Endothelial cell of umbilical vein (primary cell): ENCODE results near the gene FAM151B. TPM values are rescaled to one million over a fixed set of nuclear protein-coding genes. Genes with fewer than 3 reads are reported as not detected.

ENCODE experiments used
- BruUV-seq: library from RNA; stranded (reverse); fragments of 400-500 nt; replicated peaks from 2 replicates; lab custom pipeline; 2021; lab: Mats Ljungman, UMichigan
- CTCF ChIA-PET: fragments of 300-600, 350-600 bp; sonication (Branson Sonifier 250); formaldehyde crosslinking; loops from one replicate; lab custom pipeline; 2021; ENCODE audit warnings: antibody characterized with exemption, inconsistent platforms; lab: Charles Lee
- POLR2A ChIA-PET: fragments of 300-600, 350-600 bp; sonication (Branson Sonifier 250); formaldehyde crosslinking; loops from one replicate; lab custom pipeline; 2021; ENCODE audit warnings: antibody characterized with exemption, inconsistent platforms; lab: Charles Lee
- DNase-seq: peaks from one replicate; pipeline ENCODE4 v3.0.0-alpha.2; 2011; ENCODE audit warnings: low read depth, low spot score
- FAIRE-seq: peaks from 2 replicates; lab custom pipeline; 2011; peaks lifted over from hg19 to GRCh38; lab: Jason Lieb, UNC
- H2AFZ ChIP-seq: 2 replicates; pipeline ENCODE4 v1.6.0; 2012; ENCODE audit warnings: low read depth, low read length, control low read depth, inconsistent platforms
- H3K27ac ChIP-seq: 2 replicates; pipeline ENCODE4 v1.5.1; 2011; ENCODE audit warnings: low read depth, mild to moderate bottlenecking, control low read depth, low read length, moderate library complexity; ENCODE audit not compliant: insufficient read depth
- H3K27me3 ChIP-seq, 2 experiments: 2 replicates each; pipeline versions ENCODE4 v1.6.0 to v1.6.1; 2011; ENCODE audit warnings: low read length in 2 of 2, mixed read lengths in 1 of 2; ENCODE audit not compliant: control insufficient read depth in 2 of 2, insufficient read depth in 2 of 2
- H3K36me3 ChIP-seq, 2 experiments: 2 replicates in 1 of 2; 3 replicates in 1 of 2; pipeline ENCODE4 v1.5.1; 2011; ENCODE audit warnings: low read length in 2 of 2, mild to moderate bottlenecking in 1 of 2, moderate library complexity in 1 of 2; ENCODE audit not compliant: control insufficient read depth in 2 of 2, insufficient read depth in 2 of 2; ENCODE audit errors: extremely low read depth in 1 of 2
- H3K4me1 ChIP-seq: 3 replicates; pipeline ENCODE4 v1.5.1; 2011; ENCODE audit warnings: mild to moderate bottlenecking, low read length; ENCODE audit not compliant: control insufficient read depth, insufficient read depth; ENCODE audit errors: extremely low read depth
- H3K4me2 ChIP-seq: 2 replicates; pipeline ENCODE4 v1.6.1; 2011; ENCODE audit warnings: low read length, control low read depth, mixed read lengths; ENCODE audit not compliant: insufficient read depth
- H3K4me3 ChIP-seq, 3 experiments: fragments of 200-600 bp in 1 of 3; sonication (generic), shearing (Covaris generic) in 1 of 3; replicated peaks in 1 of 3; 2 replicates each; pipeline ENCODE4 v1.5.1; 2011 to 2016; ENCODE audit warnings: control low read depth in 3 of 3, low read length in 3 of 3, mild to moderate bottlenecking in 2 of 3, inconsistent platforms in 1 of 3, low read depth in 1 of 3, moderate library complexity in 1 of 3; ENCODE audit not compliant: insufficient read depth in 1 of 3
- H3K79me2 ChIP-seq: 2 replicates; pipeline ENCODE4 v1.6.0; 2012; ENCODE audit warnings: low read length, inconsistent platforms; ENCODE audit not compliant: control insufficient read depth, insufficient read depth
- H3K9ac ChIP-seq: replicated peaks from 2 replicates; pipeline ENCODE3; 2011; ENCODE audit warnings: low read length, control low read depth; ENCODE audit not compliant: insufficient read depth; ENCODE audit errors: extremely low read depth
- H3K9me1 ChIP-seq: replicated peaks from 3 replicates; pipeline ENCODE4 v1.6.0; 2011; ENCODE audit warnings: mild to moderate bottlenecking, low read length; ENCODE audit not compliant: control insufficient read depth, insufficient read depth; ENCODE audit errors: extremely low read depth
- H3K9me3 ChIP-seq: replicated peaks from 2 replicates; pipeline ENCODE4 v1.5.1; 2012; ENCODE audit warnings: low read length, inconsistent platforms; ENCODE audit not compliant: control insufficient read depth, insufficient read depth
- H4K20me1 ChIP-seq: replicated peaks from 2 replicates; pipeline ENCODE3; 2011; ENCODE audit warnings: mild to moderate bottlenecking, low read length; ENCODE audit not compliant: control insufficient read depth, insufficient read depth; ENCODE audit errors: extremely low read depth
- CTCF ChIP-seq, 2 donors: IDR thresholded peaks; 1 replicate in 1 of 2; 2 replicates in 1 of 2; pipeline ENCODE4 v1.5.1; 2011; ENCODE audit warnings: low read length in 2 of 2, mild to moderate bottlenecking in 2 of 2, moderate library complexity in 2 of 2, control low read depth in 1 of 2, inconsistent platforms in 1 of 2, low read depth in 1 of 2; ENCODE audit not compliant: insufficient read depth in 1 of 2; ENCODE audit errors: extremely low read depth in 1 of 2
- EZH2 ChIP-seq: IDR thresholded peaks from 2 replicates; pipeline ENCODE4 v1.6.1; 2012; ENCODE audit warnings: borderline replicate concordance, low read depth, mild to moderate bottlenecking, moderate library complexity, low read length, inconsistent platforms; ENCODE audit not compliant: severe bottlenecking
- FOS ChIP-seq: IDR thresholded peaks from 2 replicates; pipeline ENCODE4 v1.6.1; 2011; ENCODE audit warnings: mild to moderate bottlenecking, low read length, moderate library complexity, borderline replicate concordance; ENCODE audit not compliant: insufficient read depth
- GATA2 ChIP-seq: IDR thresholded peaks from 2 replicates; pipeline ENCODE4 v1.7.0; 2011; ENCODE audit warnings: low read depth, mild to moderate bottlenecking, moderate library complexity, mixed read lengths, low read length; ENCODE audit not compliant: insufficient read length, insufficient read depth
- JUN ChIP-seq: IDR thresholded peaks from 2 replicates; pipeline ENCODE4 v1.6.1; 2011; ENCODE audit warnings: borderline replicate concordance, low read depth; ENCODE audit not compliant: insufficient read length, insufficient read depth
- MYC ChIP-seq: IDR thresholded peaks from one replicate; pipeline ENCODE4 v1.6.1; 2011; ENCODE audit warnings: mild to moderate bottlenecking, low read depth, low read length
- POLR2A ChIP-seq: IDR thresholded peaks from 2 replicates; pipeline ENCODE4 v1.6.1; 2012; ENCODE audit warnings: low read depth, mild to moderate bottlenecking, control low read depth, low read length
- POLR2AphosphoS5 ChIP-seq: IDR thresholded peaks from 2 replicates; pipeline ENCODE4 v1.6.1; 2012; ENCODE audit warnings: low read depth, mild to moderate bottlenecking, control low read depth, low read length, moderate library complexity; ENCODE audit not compliant: insufficient read depth
- dilution Hi-C: fragments of 300-500 bp; cut with MboI; formaldehyde crosslinking; loops from one replicate; pipeline ENCODE4 v1.15.0; 2019; ENCODE audit warnings: low sequenced_read_pairs; ENCODE audit not compliant: extremely low pct_ligation_motif_present
- intact Hi-C: fragments of 100-400 bp; cut with micrococcal nuclease; formaldehyde crosslinking; loops from one replicate; pipeline ENCODE4 v1.10.0; 2022
- polyA plus RNA-seq, 4 experiments: library from polyadenylated mRNA; depleted of rRNA in 3 of 4; stranded (reverse) in 3 of 4; unstranded in 1 of 4; fragments of >200 nt; gene quantifications; 2 replicates each; pipeline versions ENCODE4 v1.2.1 to v1.2.3, GENCODE V29; 2011 to 2012; ENCODE audit warnings: missing spikeins in 1 of 4
- total RNA-seq: library from RNA; stranded (reverse); gene quantifications from 2 replicates; pipeline ENCODE4 v1.2.3, GENCODE V29; 2021
- TF ChIP-seq, protein P1 (sequence below): IDR thresholded peaks from 2 replicates; pipeline ENCODE4 v1.6.1; 2011; ENCODE audit not compliant: insufficient read depth, insufficient read length

FAM151B gene
- total and polyA plus RNA-seq, 2 donors (not counting 3 experiments of a cell fraction or from before 2014, with no cell fraction given), result 0.91 to 2.6 TPM

GRCh38 chr5:80503641-80504040, 15.7 kb downstream of the FAM151B start:
- Histone ChIP-seq H3K9ac (no peak overlapping the region), H3K79me2 (no peaks in the 10 kb centered on the region), H3K4me2 (no peak overlapping the region), H3K36me3 (no peaks in the 10 kb centered on the region), H3K27me3 (no peaks in the 10 kb centered on the region), H3K9me1 (no peaks in the 10 kb centered on the region), H4K20me1 (no peaks in the 10 kb centered on the region), H3K4me1 (no peaks in the 10 kb centered on the region), H3K27ac (no peak overlapping the region), H3K9me3 (no peaks in the 10 kb centered on the region), H2AFZ (no peak overlapping the region), H3K4me3 (no peak overlapping the region)
- no TSS peak for BruUV-seq
- ChIA-PET CTCF (interaction anchor here (1.0 kb wide), 1 partner anchor 168 kb away, joined by 3 read pairs; no protein-coding TSS in a partner anchor), POLR2A (interaction anchor here (0.6 kb wide), 1 partner anchor 15 kb away, joined by 5 read pairs; no protein-coding TSS in a partner anchor)
- intact Hi-C loops, result no loop called here
- no peak for DNase-seq
- TF ChIP-seq EZH2 (no peak), MYC (no peak), GATA2 (no peak), POLR2A (no peak), JUN (no peak), CTCF (IDR thresholded peaks at IDR 0.05; ENCODE audit: extremely low read depth in 1 of 2, insufficient read depth in 1 of 2, low read depth in 1 of 2, low read length in 2 of 2) (no peak), FOS (no peak), POLR2AphosphoS5 (no peak)
- TF ChIP-seq, protein P1, sequence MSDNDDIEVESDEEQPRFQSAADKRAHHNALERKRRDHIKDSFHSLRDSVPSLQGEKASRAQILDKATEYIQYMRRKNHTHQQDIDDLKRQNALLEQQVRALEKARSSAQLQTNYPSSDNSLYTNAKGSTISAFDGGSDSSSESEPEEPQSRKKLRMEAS, result no peak
- FAIRE-seq, result no peak
- dilution Hi-C loops, result no loop called here
